Measurements from ENCODE around the gene CAMK1D. TPM values are rescaled to one million over a fixed set of nuclear protein-coding genes. Genes with fewer than 3 reads are reported as not detected.

CAMK1D gene
- total RNA-seq, 2 experiments from 2014 or later = 28.8 to 35.3 TPM

DNA sequence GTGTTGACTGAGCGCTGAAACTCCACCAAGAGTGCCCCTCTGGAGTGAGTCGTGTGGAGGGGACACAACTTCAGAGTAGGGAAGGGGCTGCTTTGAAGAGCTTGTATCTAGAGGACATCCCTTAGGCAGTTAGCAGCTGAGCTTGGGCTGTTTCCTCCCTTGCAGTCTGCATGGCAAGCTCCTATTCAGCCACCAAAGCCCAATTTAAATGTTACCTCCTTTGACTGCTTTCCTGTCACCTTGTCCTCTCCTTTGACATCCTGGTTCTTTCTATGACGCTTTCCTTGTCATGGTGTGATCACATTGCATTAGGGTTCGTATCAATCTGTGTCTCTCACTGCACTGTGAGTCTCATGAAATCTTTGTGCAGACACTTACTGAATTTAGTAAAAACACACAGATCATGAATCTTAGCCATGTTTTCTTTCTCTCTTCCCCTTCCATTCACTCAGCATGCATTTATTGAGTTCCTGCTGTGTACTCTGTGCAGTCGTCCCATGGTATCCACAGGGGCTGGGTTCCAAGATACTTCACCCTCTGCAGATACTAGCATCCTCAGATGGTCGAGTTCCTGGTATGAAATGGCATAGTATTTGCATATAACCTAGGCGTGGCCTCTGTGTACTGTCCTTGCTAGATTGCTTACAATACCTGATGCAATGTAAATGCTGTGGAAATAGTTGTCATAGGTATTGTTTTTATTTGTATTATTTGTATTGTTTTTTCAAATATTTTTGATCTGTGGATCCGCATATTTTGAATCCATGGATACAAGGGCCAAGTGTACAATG lies 423.6 kb downstream of the CAMK1D start:
- H3K27ac ChIP-seq (ENCODE audit: low read depth in 1 of 2, low read length in 2 of 2) = no peak overlapping the region
- H3K27ac Mint-ChIP-seq = no peak overlapping the region

DNA sequence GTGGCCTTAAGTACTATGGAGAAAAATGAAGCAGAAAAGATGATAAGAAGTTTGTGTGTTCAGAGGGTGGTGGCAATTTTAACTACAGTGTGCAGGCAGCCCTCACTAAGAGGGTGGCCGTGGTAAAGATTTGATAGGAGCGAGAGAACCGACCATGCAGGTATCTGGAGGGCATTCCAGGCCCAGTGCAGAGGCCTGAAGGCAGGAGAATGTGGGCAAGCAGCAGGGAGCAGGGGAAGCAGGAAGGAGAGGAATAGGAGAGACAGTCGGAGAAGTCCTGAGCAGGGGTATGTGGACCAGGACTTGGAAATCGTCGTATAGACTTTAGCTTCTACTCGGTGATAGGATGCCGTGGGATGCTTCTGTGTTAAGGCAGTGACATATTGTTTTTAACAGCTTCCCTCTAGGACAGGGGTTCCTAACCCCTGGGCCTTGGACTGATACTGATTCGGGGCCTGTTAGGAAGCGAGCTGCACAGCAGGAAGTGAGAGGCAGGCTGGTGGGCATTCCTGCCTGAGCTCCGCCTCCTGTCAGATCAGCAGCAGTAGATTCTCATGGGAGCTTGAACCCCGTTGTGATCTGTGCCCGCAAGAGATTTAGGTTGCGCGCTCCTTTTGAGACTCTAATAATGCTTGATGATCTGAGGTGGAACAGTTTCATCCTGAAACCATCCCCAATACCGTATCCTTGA lies 425.0 kb downstream of the CAMK1D start:
- Histone ChIP-seq H3K4me1 (ENCODE audit: insufficient read depth, low read length) (peaks cover 2% of the 10 kb centered on the region), H3K4me3 (ENCODE audit: low read length) (no peak overlapping the region), H3K27ac (ENCODE audit: low read depth in 1 of 2, low read length in 2 of 2) (no peak overlapping the region), H3K36me3 (ENCODE audit: insufficient read depth, low read length) (peaks cover 13% of the 10 kb centered on the region), H3K9me3 (ENCODE audit: control insufficient read depth in 1 of 2, insufficient read depth in 1 of 2, low read length in 2 of 2) (no peaks in the 10 kb centered on the region), H3K27me3 (ENCODE audit: control insufficient read depth in 1 of 2, insufficient read depth in 2 of 2, low read length in 2 of 2) (no peaks in the 10 kb centered on the region)
- H3K4me3 Mint-ChIP-seq = no peak overlapping the region
- intact Hi-C loops (cut with DNase I, micrococcal nuclease) = no loop called here
- POLR2A ChIA-PET = interaction anchor here (0.6 kb wide), 1 partner anchor 8 kb away, joined by 4 read pairs; no protein-coding TSS in a partner anchor
- no peak for DNase-seq
- no peak overlapping the region for H3K27ac Mint-ChIP-seq
- CTCF ChIA-PET = no interaction called here
- H3K27me3 Mint-ChIP-seq = no peaks in the 10 kb centered on the region
- no peak for ATAC-seq (ENCODE audit: poor library complexity)
- no peaks in the 10 kb centered on the region for H3K4me1 Mint-ChIP-seq (ENCODE audit: low read depth)
- TF ChIP-seq, protein P1, sequence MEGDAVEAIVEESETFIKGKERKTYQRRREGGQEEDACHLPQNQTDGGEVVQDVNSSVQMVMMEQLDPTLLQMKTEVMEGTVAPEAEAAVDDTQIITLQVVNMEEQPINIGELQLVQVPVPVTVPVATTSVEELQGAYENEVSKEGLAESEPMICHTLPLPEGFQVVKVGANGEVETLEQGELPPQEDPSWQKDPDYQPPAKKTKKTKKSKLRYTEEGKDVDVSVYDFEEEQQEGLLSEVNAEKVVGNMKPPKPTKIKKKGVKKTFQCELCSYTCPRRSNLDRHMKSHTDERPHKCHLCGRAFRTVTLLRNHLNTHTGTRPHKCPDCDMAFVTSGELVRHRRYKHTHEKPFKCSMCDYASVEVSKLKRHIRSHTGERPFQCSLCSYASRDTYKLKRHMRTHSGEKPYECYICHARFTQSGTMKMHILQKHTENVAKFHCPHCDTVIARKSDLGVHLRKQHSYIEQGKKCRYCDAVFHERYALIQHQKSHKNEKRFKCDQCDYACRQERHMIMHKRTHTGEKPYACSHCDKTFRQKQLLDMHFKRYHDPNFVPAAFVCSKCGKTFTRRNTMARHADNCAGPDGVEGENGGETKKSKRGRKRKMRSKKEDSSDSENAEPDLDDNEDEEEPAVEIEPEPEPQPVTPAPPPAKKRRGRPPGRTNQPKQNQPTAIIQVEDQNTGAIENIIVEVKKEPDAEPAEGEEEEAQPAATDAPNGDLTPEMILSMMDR (IDR thresholded peaks at IDR 0.05) = no peak
- H3K9me3 Mint-ChIP-seq = no peaks in the 10 kb centered on the region
- H3K36me3 Mint-ChIP-seq (ENCODE audit: low read depth) = peaks cover 50% of the 10 kb centered on the region

More for the DNA sequence above, 423.6 kb downstream of the CAMK1D start:
- DNase-seq = no peak
- Mint-ChIP-seq H3K4me1 (ENCODE audit: low read depth) (no peaks in the 10 kb centered on the region), H3K36me3 (ENCODE audit: low read depth) (peaks cover 58% of the 10 kb centered on the region), H3K9me3 (no peaks in the 10 kb centered on the region), H3K27me3 (no peaks in the 10 kb centered on the region), H3K4me3 (no peak overlapping the region)
- Histone ChIP-seq H3K4me3 (ENCODE audit: low read length) (no peak overlapping the region), H3K36me3 (ENCODE audit: insufficient read depth, low read length) (peaks cover 13% of the 10 kb centered on the region), H3K9me3 (ENCODE audit: control insufficient read depth in 1 of 2, insufficient read depth in 1 of 2, low read length in 2 of 2) (no peaks in the 10 kb centered on the region), H3K27me3 (ENCODE audit: control insufficient read depth in 1 of 2, insufficient read depth in 2 of 2, low read length in 2 of 2) (no peaks in the 10 kb centered on the region), H3K4me1 (ENCODE audit: insufficient read depth, low read length) (peaks cover 2% of the 10 kb centered on the region)
- CTCF ChIA-PET = no interaction called here
- POLR2A ChIA-PET = no interaction called here
- intact Hi-C loops (cut with DNase I, micrococcal nuclease) = no loop called here
- TF ChIP-seq, protein P1 (IDR thresholded peaks at IDR 0.05) = no peak
- no peak for ATAC-seq (ENCODE audit: poor library complexity)

DNA sequence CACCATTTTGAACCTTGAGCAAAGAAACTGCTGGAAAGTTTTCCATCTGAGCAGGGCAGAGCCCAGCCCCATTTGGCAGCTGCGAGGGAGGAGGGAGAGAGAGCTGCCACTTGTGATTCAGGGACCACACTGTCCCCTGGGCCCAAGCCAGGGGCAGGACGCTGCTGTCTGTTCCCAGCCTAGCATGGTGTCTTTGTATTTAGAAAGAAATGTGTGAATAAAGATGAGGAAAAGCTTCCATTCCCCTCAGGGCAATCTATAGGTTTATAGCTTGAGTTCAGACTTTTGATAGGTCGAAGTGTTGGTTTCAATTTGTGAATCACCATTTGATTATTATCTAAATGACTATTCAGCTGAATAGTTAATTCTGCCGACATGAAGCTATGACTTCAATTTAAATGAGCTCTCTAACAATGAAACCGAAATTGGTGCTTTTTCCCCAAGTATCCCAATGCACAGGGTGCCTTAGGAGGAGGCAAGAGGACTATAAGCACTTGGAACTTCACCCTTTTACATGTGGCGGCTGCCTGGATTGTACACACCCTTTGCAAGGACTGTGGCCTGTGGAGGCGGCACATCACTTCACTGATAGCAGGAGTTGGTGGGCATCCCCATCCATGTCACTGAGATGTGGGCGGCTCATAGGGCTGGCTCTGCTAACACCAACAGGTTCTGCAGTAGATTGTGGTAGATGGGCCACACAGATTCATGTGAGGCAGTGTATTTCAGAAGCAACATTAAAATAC lies 428.7 kb downstream of the CAMK1D start:
- POLR2A ChIA-PET = no interaction called here
- CTCF ChIA-PET = no interaction called here
- ATAC-seq (ENCODE audit: poor library complexity) (no peak), DNase-seq (no peak)
- TF ChIP-seq, protein P1 (IDR thresholded peaks at IDR 0.05) = no peak
- Histone ChIP-seq H3K4me1 (ENCODE audit: insufficient read depth, low read length) (no peaks in the 10 kb centered on the region), H3K27me3 (ENCODE audit: control insufficient read depth in 1 of 2, insufficient read depth in 2 of 2, low read length in 2 of 2) (no peaks in the 10 kb centered on the region), H3K9me3 (ENCODE audit: control insufficient read depth in 1 of 2, insufficient read depth in 1 of 2, low read length in 2 of 2) (no peaks in the 10 kb centered on the region), H3K27ac (ENCODE audit: low read depth in 1 of 2, low read length in 2 of 2) (no peak overlapping the region), H3K36me3 (ENCODE audit: insufficient read depth, low read length) (peaks cover 3% of the 10 kb centered on the region), H3K4me3 (ENCODE audit: low read length) (no peak overlapping the region)
- H3K9me3 Mint-ChIP-seq = no peaks in the 10 kb centered on the region
- peaks cover 44% of the 10 kb centered on the region for H3K36me3 Mint-ChIP-seq (ENCODE audit: low read depth)
- H3K27me3 Mint-ChIP-seq = no peaks in the 10 kb centered on the region
- intact Hi-C loops (cut with DNase I, micrococcal nuclease) = no loop called here
- no peak overlapping the region for H3K4me3 Mint-ChIP-seq
- no peak overlapping the region for H3K27ac Mint-ChIP-seq
- no peaks in the 10 kb centered on the region for H3K4me1 Mint-ChIP-seq (ENCODE audit: low read depth)

Measured in CD4-positive, alpha-beta T cell (primary cell).